IMR-90 (cell line): ENCODE results near the gene RAB9A. TPM values are rescaled to one million over a fixed set of nuclear protein-coding genes. Genes with fewer than 3 reads are reported as not detected.

Experiments used
- ATAC-seq: fragments of 200-7000 bp; cut with Tn5 transposase; 2 replicates; pipeline ENCODE4 v1.9.1; 2020; ENCODE audit warnings: low read depth, mild to moderate bottlenecking, moderate library complexity
- BruUV-seq: library from RNA; stranded (reverse); fragments of 400-500 nt; replicated peaks from 2 replicates; lab custom pipeline; 2021; lab: Mats Ljungman, UMichigan
- CTCF ChIA-PET: fragments of 300-600 bp; formaldehyde crosslinking; extraction: SDS; loops from one replicate; lab custom pipeline; 2021; ENCODE audit warnings: antibody characterized with exemption; lab: Yijun Ruan, JAX
- POLR2A ChIA-PET: fragments of 300-600 bp; sonication (Branson Sonifier 250); formaldehyde crosslinking; loops from one replicate; lab custom pipeline; 2022; ENCODE audit warnings: antibody characterized with exemption; ENCODE audit not compliant: unreplicated experiment; lab: Charles Lee
- DNase-seq: peaks from one replicate; pipeline ENCODE4 v3.0.0; 2013
- H2AFZ ChIP-seq: replicated peaks from 2 replicates; pipeline ENCODE3; 2013; ENCODE audit warnings: low read length, mild to moderate bottlenecking; ENCODE audit not compliant: poor library complexity
- H2AK5ac ChIP-seq: 2 replicates; pipeline ENCODE4 v1.6.1; 2013; ENCODE audit warnings: low read depth, low read length, inconsistent platforms
- H2AK9ac ChIP-seq: replicated peaks from 2 replicates; pipeline ENCODE3; 2013; ENCODE audit warnings: mild to moderate bottlenecking, low read depth, low read length, moderate library complexity; ENCODE audit not compliant: poor library complexity
- H2BK120ac ChIP-seq: 2 replicates; pipeline ENCODE4 v1.6.1; 2013; ENCODE audit warnings: low read depth, low read length, inconsistent platforms
- H2BK15ac ChIP-seq: 3 replicates; pipeline ENCODE4 v1.6.1; 2013; ENCODE audit warnings: low read depth, low read length, inconsistent platforms
- H2BK20ac ChIP-seq: 2 replicates; pipeline ENCODE4 v1.6.1; 2013; ENCODE audit warnings: low read depth, mild to moderate bottlenecking, inconsistent platforms, low read length, moderate library complexity
- H2BK5ac ChIP-seq: 2 replicates; pipeline ENCODE4 v1.6.1; 2013; ENCODE audit warnings: mild to moderate bottlenecking, low read depth, low read length, inconsistent platforms; ENCODE audit not compliant: poor library complexity, severe bottlenecking
- H3K14ac ChIP-seq: replicated peaks from 2 replicates; pipeline ENCODE4 v1.6.1; 2013; ENCODE audit warnings: low read depth, low read length, inconsistent platforms
- H3K18ac ChIP-seq: 2 replicates; pipeline ENCODE4 v1.6.1; 2013; ENCODE audit warnings: low read depth, low read length, control low read depth
- H3K23ac ChIP-seq: 2 replicates; pipeline ENCODE4 v1.6.1; 2013; ENCODE audit warnings: low read depth, low read length, inconsistent platforms
- H3K27ac ChIP-seq: 2 replicates; pipeline ENCODE4 v1.5.1; 2013; ENCODE audit warnings: mild to moderate bottlenecking, control low read depth, low read length; ENCODE audit not compliant: insufficient read depth
- H3K27me3 ChIP-seq: 2 replicates; pipeline ENCODE4 v1.6.1; 2013; ENCODE audit warnings: low read length; ENCODE audit not compliant: control insufficient read depth, insufficient read depth
- H3K36me3 ChIP-seq: 2 replicates; pipeline ENCODE4 v1.6.1; 2013; ENCODE audit warnings: low read length, mixed read lengths; ENCODE audit not compliant: control insufficient read depth, insufficient read depth
- H3K4ac ChIP-seq: 2 replicates; pipeline ENCODE4 v1.6.1; 2013; ENCODE audit warnings: low read depth, low read length, inconsistent platforms
- H3K4me1 ChIP-seq: 2 replicates; pipeline ENCODE4 v1.6.1; 2013; ENCODE audit warnings: low read length, mixed read lengths; ENCODE audit not compliant: control insufficient read depth, insufficient read depth
- H3K4me2 ChIP-seq: 2 replicates; pipeline ENCODE4 v1.6.1; 2013; ENCODE audit warnings: low read depth, mild to moderate bottlenecking, control low read depth, low read length, moderate library complexity
- H3K4me3 ChIP-seq: 2 replicates; pipeline ENCODE4 v1.5.1; 2013; ENCODE audit warnings: low read depth, mild to moderate bottlenecking, control low read depth, low read length, moderate library complexity; ENCODE audit not compliant: insufficient read depth
- H3K56ac ChIP-seq: 2 replicates; pipeline ENCODE4 v1.6.1; 2013; ENCODE audit warnings: low read length, inconsistent platforms; ENCODE audit not compliant: insufficient read depth; ENCODE audit errors: extremely low read depth
- H3K79me1 ChIP-seq, 2 experiments: 2 replicates each; pipeline ENCODE4 v1.6.1; 2013; ENCODE audit warnings: low read length in 2 of 2, inconsistent platforms in 1 of 2, low read depth in 1 of 2
- H3K9ac ChIP-seq: 2 replicates; pipeline ENCODE4 v1.6.1; 2013; ENCODE audit warnings: low read depth, low read length, control low read depth
- H3K9me1 ChIP-seq: 2 replicates; pipeline ENCODE4 v1.6.1; 2013; ENCODE audit warnings: low read length, inconsistent platforms; ENCODE audit not compliant: insufficient read depth
- H3K9me3 ChIP-seq: 2 replicates; pipeline ENCODE4 v1.6.1; 2013; ENCODE audit warnings: low read length; ENCODE audit not compliant: control insufficient read depth, insufficient read depth
- H4K20me1 ChIP-seq: 2 replicates; pipeline ENCODE4 v1.6.1; 2013; ENCODE audit warnings: low read length, inconsistent platforms; ENCODE audit not compliant: insufficient read depth
- H4K5ac ChIP-seq: 2 replicates; pipeline ENCODE4 v1.6.1; 2013; ENCODE audit warnings: mild to moderate bottlenecking, low read depth, low read length, control low read depth
- H4K8ac ChIP-seq, 2 experiments: 2 replicates each; pipeline ENCODE4 v1.6.1; 2013; ENCODE audit warnings: low read depth in 2 of 2, low read length in 2 of 2, control low read depth in 1 of 2, inconsistent platforms in 1 of 2
- H4K91ac ChIP-seq: 2 replicates; pipeline ENCODE4 v1.6.1; 2013; ENCODE audit warnings: low read depth, low read length, inconsistent platforms; ENCODE audit not compliant: insufficient read depth
- CEBPB ChIP-seq: IDR thresholded peaks from 2 replicates; pipeline ENCODE4 v1.6.1; 2012; ENCODE audit warnings: low read depth, low read length, improper control_type of control experiment
- CHD1 ChIP-seq: IDR thresholded peaks from 2 replicates; pipeline ENCODE4 v1.6.1; 2012; ENCODE audit warnings: low read depth, low read length, improper control_type of control experiment
- CTCF ChIP-seq: conservative IDR thresholded peaks from 2 replicates; pipeline ENCODE4 v1.5.1; 2012; ENCODE audit warnings: mild to moderate bottlenecking, low read depth, low read length, improper control_type of control experiment
- ELK1 ChIP-seq: fragments of 150-350 bp; IDR thresholded peaks from 2 replicates; pipeline ENCODE4 v1.6.1; 2016; ENCODE audit warnings: low read depth, mild to moderate bottlenecking, low read length, moderate library complexity, borderline replicate concordance
- FOS ChIP-seq: fragments of 150-350 bp; IDR thresholded peaks from 2 replicates; pipeline ENCODE4 v1.6.1; 2016; ENCODE audit warnings: low read depth, low read length
- MAFK ChIP-seq: IDR thresholded peaks from 2 replicates; pipeline ENCODE4 v1.6.1; 2012; ENCODE audit warnings: low read depth, low read length, improper control_type of control experiment
- MAZ ChIP-seq: IDR thresholded peaks from 2 replicates; pipeline ENCODE4 v1.6.1; 2012; ENCODE audit warnings: low read depth, mild to moderate bottlenecking, low read length, improper control_type of control experiment, moderate library complexity, borderline replicate concordance
- MXI1 ChIP-seq: IDR thresholded peaks from 2 replicates; pipeline ENCODE4 v1.6.1; 2012; ENCODE audit warnings: low read depth, mild to moderate bottlenecking, low read length, moderate library complexity, borderline replicate concordance
- NFE2L2 ChIP-seq: fragments of 150-350 bp; IDR thresholded peaks from 2 replicates; pipeline ENCODE4 v1.6.1; 2016; ENCODE audit warnings: low read depth, mild to moderate bottlenecking, low read length
- POLR2A ChIP-seq: IDR thresholded peaks from 2 replicates; pipeline ENCODE4 v1.6.1; 2012; ENCODE audit warnings: mild to moderate bottlenecking, low read depth, low read length
- RAD21 ChIP-seq: IDR thresholded peaks from 2 replicates; pipeline ENCODE4 v1.6.1; 2012; ENCODE audit warnings: low read length, improper control_type of control experiment
- RCOR1 ChIP-seq: IDR thresholded peaks from 2 replicates; pipeline ENCODE4 v1.6.1; 2012; ENCODE audit warnings: mild to moderate bottlenecking, low read length, improper control_type of control experiment; ENCODE audit not compliant: insufficient replicate concordance
- SMC3 ChIP-seq: fragments of 150-350 bp; IDR thresholded peaks from 2 replicates; pipeline ENCODE4 v1.6.1; 2016; ENCODE audit warnings: low read depth, mild to moderate bottlenecking, antibody characterized with exemption, low read length, moderate library complexity
- USF2 ChIP-seq: fragments of 150-350 bp; IDR thresholded peaks from 2 replicates; pipeline ENCODE4 v1.6.1; 2017; ENCODE audit warnings: mild to moderate bottlenecking, antibody characterized with exemption, low read length, low read depth
- WGBS, 2 experiments: methylation state at CpG; one replicate each; pipeline versions ENCODE4 v1.1.5 to v1.1.7; 2013; ENCODE audit warnings: missing lambda C conversion rate in 2 of 2; ENCODE audit not compliant: insufficient read length in 1 of 2; ENCODE audit errors: extremely low coverage in 2 of 2; 5-methylcytosine and 5-hydroxymethylcytosine counted together
- dilution Hi-C: fragments of 300-500 bp; cut with HindIII; formaldehyde crosslinking; loops from one replicate; pipeline ENCODE4 v1.14.3; 2018; ENCODE audit warnings: low sequenced_read_pairs; ENCODE audit not compliant: unreplicated experiment
- in situ Hi-C: fragments of 300-500 bp; cut with MboI; formaldehyde crosslinking; loops from 3 replicates; pipeline ENCODE4 v1.14.3; 2019; ENCODE audit warnings: low sequenced_read_pairs, inconsistent platforms, mixed read lengths
- intact Hi-C: fragments of 100-400 bp; cut with micrococcal nuclease; formaldehyde crosslinking; loops from 2 replicates; pipeline ENCODE4 v1.10.0; 2022
- polyA plus RNA-seq, 3 experiments: library from polyadenylated mRNA; depleted of rRNA; stranded (reverse); fragments of >200 nt; gene quantifications; 2 replicates each; pipeline ENCODE4 v1.2.3, GENCODE V29; 2012; ENCODE audit warnings: low replicate concordance in 1 of 3
- total RNA-seq: library from RNA; depleted of rRNA; stranded (reverse); fragments of >200 nt; gene quantifications from 2 replicates; pipeline ENCODE4 v1.2.3, GENCODE V29; 2012

Gene RAB9A
- total and polyA plus RNA-seq, 2 of the 4 experiments (the other 2 are of a cell fraction), result 15.8 to 22.3 TPM

GRCh38 chrX:13670197-13670596 is 18.7 kb upstream of the RAB9A start:
- POLR2A ChIA-PET, result no interaction called here
- H3K27ac ChIP-seq, result no peak overlapping the region
- H3K4me3 ChIP-seq, result no peak overlapping the region

More at GRCh38 chrX:13670197-13670596, 18.7 kb upstream of the RAB9A start:
- Histone ChIP-seq H3K18ac (no peak overlapping the region), H3K9ac (no peak overlapping the region), H2AFZ (no peak overlapping the region), H2AK5ac (no peak overlapping the region), H4K8ac (no peak overlapping the region), H2BK5ac (no peak overlapping the region), H3K79me1 (no peaks in the 10 kb centered on the region), H2BK120ac (no peak overlapping the region), H4K5ac (no peak overlapping the region; the same call in 1 of the 2 replicates), H3K9me1 (no peaks in the 10 kb centered on the region), H3K14ac (no peak overlapping the region), H3K56ac (no peak overlapping the region), H3K4me2 (no peak overlapping the region), H2BK20ac (no peak overlapping the region), H3K23ac (no peak overlapping the region), H4K91ac (no peak overlapping the region), H3K27me3 (peaks cover 20% of the 10 kb centered on the region), H4K20me1 (no peaks in the 10 kb centered on the region), H2AK9ac (no peak overlapping the region), H3K9me3 (no peaks in the 10 kb centered on the region), H3K4ac (no peak overlapping the region), H3K4me1 (peaks cover 2% of the 10 kb centered on the region; the same call in 1 of the 2 replicates), H3K36me3 (no peaks in the 10 kb centered on the region), H2BK15ac (no peak overlapping the region)
- 75% methylated on average over 1 of the region's 5 CpGs; no CpG with 5 or more reads in 1 of the 2 experiments for WGBS, 2 experiments
- no TSS peak for BruUV-seq
- no peak for DNase-seq
- in situ Hi-C loops, result no loop called here
- no peak for ATAC-seq
- CTCF ChIA-PET, result no interaction called here
- intact Hi-C loops, result no loop called here
- dilution Hi-C loops, result no loop called here
- TF ChIP-seq MAFK, result no peak
- TF ChIP-seq SMC3, result no peak
- TF ChIP-seq RCOR1, result no peak
- TF ChIP-seq RAD21, result no peak
- no peak for TF ChIP-seq FOS
- TF ChIP-seq CHD1, result no peak
- no peak for TF ChIP-seq POLR2A
- no peak for TF ChIP-seq CEBPB
- no peak for TF ChIP-seq USF2
- TF ChIP-seq MXI1, result no peak
- TF ChIP-seq MAZ, result no peak
- no peak for TF ChIP-seq ELK1
- TF ChIP-seq CTCF, result no peak
- no peak for TF ChIP-seq NFE2L2
